Measurements from ENCODE around the gene INAFM1. TPM values are rescaled to one million over a fixed set of nuclear protein-coding genes. Genes with fewer than 3 reads are reported as not detected.
"Not testable (repeated sequence)": the region's sequence is repeated elsewhere in the genome, so short reads cannot be mapped to it uniquely, and the experiment has no call there.

The INAFM1 gene
- total RNA-seq, 2 experiments from 2014 or later: 18.7 to 19.9 TPM

DNA sequence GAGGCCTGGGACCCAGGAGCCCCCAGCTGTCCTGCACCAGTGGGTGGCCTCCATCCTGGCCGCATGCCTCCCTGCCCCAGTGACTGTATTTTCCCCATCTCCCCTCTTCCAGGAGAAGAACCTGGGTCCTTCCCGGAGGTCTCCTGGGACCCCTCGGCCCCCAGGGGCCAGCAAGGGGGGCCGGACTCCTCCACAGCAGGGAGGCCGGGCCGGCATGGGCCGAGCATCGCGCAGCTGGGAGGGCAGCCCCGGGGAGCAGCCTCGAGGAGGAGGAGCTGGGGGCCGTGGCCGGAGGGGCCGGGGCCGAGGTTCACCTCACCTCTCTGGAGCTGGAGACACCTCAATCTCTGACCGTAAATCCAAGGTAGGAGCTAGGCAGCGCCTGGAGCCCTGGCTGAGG, 14.2 kb upstream of the INAFM1 start:
- CTCF ChIA-PET: no interaction called here
- Mint-ChIP-seq H3K9me3 (no peaks in the 10 kb centered on the region), H3K27me3 (ENCODE audit: low read depth) (no peaks in the 10 kb centered on the region), H3K27ac (no peak overlapping the region), H3K36me3 (ENCODE audit: low read depth) (peaks cover 53% of the 10 kb centered on the region), H3K4me3 (no peak overlapping the region), H3K4me1 (ENCODE audit: low read depth) (peaks cover 39% of the 10 kb centered on the region)
- intact Hi-C loops (cut with micrococcal nuclease): no loop called here
- DNase-seq: no peak

DNA sequence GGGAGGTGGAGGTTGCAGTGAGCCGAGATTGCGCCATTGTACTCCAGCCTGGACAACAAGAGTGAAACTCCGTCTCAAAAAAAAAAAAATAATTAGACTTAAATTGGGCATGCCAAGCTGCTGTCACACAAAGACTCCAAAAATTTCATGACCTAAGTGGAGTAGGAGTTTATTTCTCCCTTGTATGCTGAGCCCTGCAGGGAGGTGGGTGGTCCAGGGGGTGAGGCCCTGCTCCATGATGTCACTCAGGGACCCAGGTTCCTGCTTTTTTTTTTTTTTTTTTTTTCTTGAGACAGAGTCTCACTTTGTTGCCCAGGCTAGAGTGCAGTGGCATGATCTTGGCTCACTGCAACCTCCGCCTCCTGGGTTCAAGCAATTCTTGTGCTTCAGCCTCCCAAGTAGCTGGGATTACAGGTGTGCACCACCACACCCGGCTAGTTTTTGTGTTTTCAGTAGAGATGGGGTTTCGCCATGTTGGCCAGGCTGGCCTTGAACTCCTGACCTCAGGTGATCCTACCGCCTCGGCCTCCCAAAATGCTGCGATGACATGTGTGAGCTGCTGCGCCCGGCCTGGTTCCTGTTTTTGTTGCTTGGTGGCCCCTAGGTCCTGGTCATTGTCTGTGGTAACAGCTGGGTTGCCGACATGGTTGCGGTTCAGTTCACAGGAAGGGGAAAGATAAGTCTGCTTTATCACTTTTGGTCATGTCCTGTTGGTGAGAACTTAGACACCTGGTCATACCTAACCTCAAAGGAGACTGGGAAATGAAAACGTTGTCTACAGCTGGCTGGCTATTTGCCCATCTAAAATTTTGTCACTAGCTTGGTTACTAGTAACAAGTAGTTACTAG, 12.5 kb upstream of the INAFM1 start:
- not testable (repeated sequence) for H3K9me3 Mint-ChIP-seq, H3K27ac Mint-ChIP-seq
- H3K36me3 Mint-ChIP-seq (ENCODE audit: low read depth): peaks cover 59% of the 10 kb centered on the region

DNA sequence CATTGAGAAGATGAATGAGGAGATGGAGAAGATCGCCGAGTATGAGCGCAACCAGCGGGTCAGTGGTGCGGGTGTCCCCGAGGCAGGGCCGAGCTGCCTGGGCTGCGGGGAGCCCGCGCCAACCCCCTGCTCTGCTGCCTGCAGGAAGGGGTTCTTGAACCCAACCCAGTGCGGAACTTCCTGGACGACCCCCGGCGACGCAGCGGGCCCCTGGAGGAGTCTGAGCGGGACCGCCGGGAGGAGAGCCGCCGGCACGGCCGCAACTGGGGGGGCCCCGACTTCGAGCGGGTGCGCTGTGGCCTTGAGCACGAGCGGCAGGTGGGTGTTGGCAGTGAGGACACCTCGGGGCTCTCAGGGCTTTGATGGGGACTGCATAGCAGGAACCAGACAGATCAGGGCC, 10.1 kb upstream of the INAFM1 start:
- CTCF ChIA-PET: no interaction called here
- H3K27me3 Mint-ChIP-seq (ENCODE audit: low read depth): no peaks in the 10 kb centered on the region
- no peak overlapping the region for H3K27ac Mint-ChIP-seq
- DNase-seq: no peak
- H3K36me3 Mint-ChIP-seq (ENCODE audit: low read depth): peaks cover 38% of the 10 kb centered on the region
- no peaks in the 10 kb centered on the region for H3K9me3 Mint-ChIP-seq
- peaks cover 11% of the 10 kb centered on the region for H3K4me1 Mint-ChIP-seq (ENCODE audit: low read depth)
- no peak overlapping the region for H3K4me3 Mint-ChIP-seq
- intact Hi-C loops (cut with micrococcal nuclease): no loop called here

More for the DNA sequence above, 12.5 kb upstream of the INAFM1 start:
- peaks cover 36% of the 10 kb centered on the region for H3K4me1 Mint-ChIP-seq (ENCODE audit: low read depth)
- intact Hi-C loops (cut with micrococcal nuclease); DNase-seq; H3K27me3 Mint-ChIP-seq (ENCODE audit: low read depth); H3K4me3 Mint-ChIP-seq: not testable (repeated sequence)
- CTCF ChIA-PET: interaction anchor here (1.0 kb wide), 1 partner anchor 15 kb away, joined by 3 read pairs; no protein-coding TSS in a partner anchor

DNA sequence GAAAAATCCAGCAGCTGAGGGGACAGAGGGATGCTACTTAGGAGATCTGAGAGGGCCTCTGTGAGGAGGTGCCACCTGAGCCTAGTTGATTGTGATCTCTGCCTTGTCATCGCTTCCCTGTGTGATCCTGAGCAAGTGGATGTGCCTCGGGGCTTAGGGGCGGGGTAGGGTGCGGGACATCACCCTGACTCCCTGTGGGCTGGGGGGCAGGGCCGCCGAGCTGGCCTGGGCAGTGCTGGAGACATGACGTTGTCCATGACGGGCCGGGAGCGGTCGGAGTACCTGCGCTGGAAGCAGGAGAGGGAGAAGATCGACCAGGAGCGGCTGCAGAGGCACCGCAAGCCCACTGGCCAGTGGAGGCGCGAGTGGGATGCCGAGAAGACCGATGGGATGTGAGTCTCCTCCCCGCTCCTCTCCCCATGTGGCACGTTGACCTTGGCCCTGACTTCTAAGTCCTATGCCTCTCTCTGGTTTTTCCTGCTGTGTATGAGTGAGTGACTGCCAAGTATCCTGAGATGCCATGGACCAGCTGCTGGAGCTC, 8.2 kb upstream of the INAFM1 start:
- Mint-ChIP-seq H3K27ac (no peak overlapping the region), H3K27me3 (ENCODE audit: low read depth) (no peaks in the 10 kb centered on the region), H3K4me3 (no peak overlapping the region), H3K4me1 (ENCODE audit: low read depth) (no peaks in the 10 kb centered on the region), H3K36me3 (ENCODE audit: low read depth) (peaks cover 33% of the 10 kb centered on the region), H3K9me3 (no peaks in the 10 kb centered on the region)
- CTCF ChIA-PET: interaction anchor here (0.6 kb wide), 1 partner anchor 230 kb away, joined by 3 read pairs; no protein-coding TSS in a partner anchor
- intact Hi-C loops (cut with micrococcal nuclease): no loop called here
- no peak for DNase-seq

DNA sequence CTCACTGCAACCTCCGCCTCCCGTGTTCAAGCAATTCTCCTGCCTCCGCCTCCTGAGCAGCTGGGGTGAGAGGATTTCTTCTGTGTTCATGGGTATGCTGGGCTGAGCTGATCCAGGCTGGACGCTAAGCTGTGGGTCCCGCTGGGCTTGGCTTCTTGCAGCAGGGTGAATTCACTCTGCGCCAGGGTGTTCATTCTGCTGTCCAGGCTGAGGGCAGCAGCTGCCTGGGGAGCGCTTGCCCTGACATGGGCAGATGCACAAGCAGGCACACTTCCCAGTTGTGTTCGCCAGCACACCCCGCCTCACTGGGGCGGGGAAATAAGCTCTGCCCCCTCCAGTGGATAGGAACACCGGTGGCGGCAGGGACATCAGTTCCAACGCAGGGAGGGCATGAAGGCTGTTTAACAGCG, 7.3 kb upstream of the INAFM1 start:
- Mint-ChIP-seq H3K4me3 (no peak overlapping the region), H3K27me3 (ENCODE audit: low read depth) (no peaks in the 10 kb centered on the region), H3K9me3 (no peaks in the 10 kb centered on the region), H3K4me1 (ENCODE audit: low read depth) (peaks cover 2% of the 10 kb centered on the region), H3K36me3 (ENCODE audit: low read depth) (peaks cover 28% of the 10 kb centered on the region), H3K27ac (no peak overlapping the region)
- CTCF ChIA-PET: interaction anchor here (0.6 kb wide), 1 partner anchor 230 kb away, joined by 3 read pairs; no protein-coding TSS in a partner anchor
- intact Hi-C loops (cut with micrococcal nuclease): no loop called here
- DNase-seq: no peak

DNA sequence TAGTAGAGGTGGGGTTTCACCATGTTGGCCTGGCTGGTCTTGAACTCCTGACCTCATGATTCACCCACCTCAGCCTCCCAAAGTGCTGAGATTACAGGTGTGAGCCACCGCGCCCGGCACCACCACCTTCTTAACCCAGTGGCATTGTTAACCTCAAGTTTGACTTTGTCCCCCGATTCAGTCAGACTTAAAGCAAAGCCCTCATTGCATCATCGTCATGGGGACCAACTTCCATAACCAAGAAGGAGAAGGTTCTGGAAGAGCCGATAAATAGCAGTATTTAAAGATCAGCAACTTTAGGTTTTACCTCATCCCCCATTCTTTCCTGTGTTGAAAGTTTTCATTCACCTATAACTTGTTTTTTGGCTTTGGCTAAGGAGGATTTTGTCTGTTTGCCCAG, 6.7 kb upstream of the INAFM1 start:
- no peak overlapping the region for H3K27ac Mint-ChIP-seq
- peaks cover 27% of the 10 kb centered on the region for H3K36me3 Mint-ChIP-seq (ENCODE audit: low read depth)
- DNase-seq: no peak
- CTCF ChIA-PET: no interaction called here
- H3K9me3 Mint-ChIP-seq: no peaks in the 10 kb centered on the region
- intact Hi-C loops (cut with micrococcal nuclease): no loop called here
- peaks cover 9% of the 10 kb centered on the region for H3K4me1 Mint-ChIP-seq (ENCODE audit: low read depth)
- no peak overlapping the region for H3K4me3 Mint-ChIP-seq
- no peaks in the 10 kb centered on the region for H3K27me3 Mint-ChIP-seq (ENCODE audit: low read depth)

GRCh38 chr19:47269596-47269995, 5.1 kb upstream of the INAFM1 start:
- DNase-seq: no peak
- intact Hi-C loops (cut with micrococcal nuclease): no loop called here
- H3K27me3 Mint-ChIP-seq (ENCODE audit: low read depth): no peaks in the 10 kb centered on the region
- no peak overlapping the region for H3K4me3 Mint-ChIP-seq
- no peak overlapping the region for H3K27ac Mint-ChIP-seq
- no peaks in the 10 kb centered on the region for H3K9me3 Mint-ChIP-seq
- CTCF ChIA-PET: interaction anchor here (0.6 kb wide), 1 partner anchor 11 kb away, joined by 3 read pairs; no protein-coding TSS in a partner anchor
- H3K4me1 Mint-ChIP-seq (ENCODE audit: low read depth): peaks cover 10% of the 10 kb centered on the region
- peaks cover 23% of the 10 kb centered on the region for H3K36me3 Mint-ChIP-seq (ENCODE audit: low read depth)

DNA sequence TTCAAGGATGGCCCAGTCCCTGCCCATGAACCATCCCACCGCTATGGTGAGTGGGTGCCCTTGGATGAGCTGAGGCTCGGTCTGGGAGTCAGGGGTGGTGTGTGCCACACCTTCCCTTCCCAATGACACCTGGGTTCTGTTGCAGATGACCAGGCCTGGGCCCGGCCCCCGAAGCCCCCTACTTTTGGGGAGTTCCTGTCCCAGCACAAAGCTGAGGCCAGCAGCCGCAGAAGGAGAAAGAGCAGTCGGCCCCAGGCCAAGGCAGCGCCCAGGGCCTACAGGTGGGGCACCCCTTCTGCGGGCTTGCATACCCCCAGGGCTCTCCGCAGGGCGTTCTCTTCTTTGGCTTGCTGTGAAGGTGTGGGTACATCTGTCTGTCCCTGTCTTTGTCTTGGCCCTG, 4.3 kb upstream of the INAFM1 start:
- no peaks in the 10 kb centered on the region for H3K27me3 Mint-ChIP-seq (ENCODE audit: low read depth)
- H3K27ac Mint-ChIP-seq: no peak overlapping the region
- H3K4me1 Mint-ChIP-seq (ENCODE audit: low read depth): peaks cover 12% of the 10 kb centered on the region
- H3K36me3 Mint-ChIP-seq (ENCODE audit: low read depth): peaks cover 21% of the 10 kb centered on the region
- intact Hi-C loops (cut with micrococcal nuclease): no loop called here
- no peaks in the 10 kb centered on the region for H3K9me3 Mint-ChIP-seq
- H3K4me3 Mint-ChIP-seq: no peak overlapping the region
- CTCF ChIA-PET: no interaction called here
- no peak for DNase-seq

- CTCF ChIA-PET: interaction anchor here (1.0 kb wide), 1 partner anchor 28 kb away, joined by 4 read pairs; no protein-coding TSS in a partner anchor
- H3K9me3 Mint-ChIP-seq: no peaks in the 10 kb centered on the region
- H3K27me3 Mint-ChIP-seq (ENCODE audit: low read depth): no peaks in the 10 kb centered on the region
- peaks cover 21% of the 10 kb centered on the region for H3K36me3 Mint-ChIP-seq (ENCODE audit: low read depth)
- H3K4me1 Mint-ChIP-seq (ENCODE audit: low read depth): peaks cover 20% of the 10 kb centered on the region
- no peak overlapping the region for H3K4me3 Mint-ChIP-seq
- no peak for DNase-seq
- intact Hi-C loops (cut with micrococcal nuclease): no loop called here
- no peak overlapping the region for H3K27ac Mint-ChIP-seq
These were observed 2.7 kb upstream of the INAFM1 start for GRCh38 chr19:47271949-47272348.

GRCh38 chr19:47272448-47273312, 2.0 kb upstream of the INAFM1 start:
- Mint-ChIP-seq H3K27ac (peak overlapping the region; percentile 47), H3K4me1 (ENCODE audit: low read depth) (peaks cover 20% of the 10 kb centered on the region), H3K36me3 (ENCODE audit: low read depth) (peaks cover 18% of the 10 kb centered on the region), H3K27me3 (ENCODE audit: low read depth) (no peaks in the 10 kb centered on the region), H3K9me3 (no peaks in the 10 kb centered on the region), H3K4me3 (peak overlapping the region; percentile 62)
- CTCF ChIA-PET: interaction anchor here (1.0 kb wide), 1 partner anchor 28 kb away, joined by 4 read pairs; no protein-coding TSS in a partner anchor
- intact Hi-C loops (cut with micrococcal nuclease): no loop called here
- peak; percentile 67 for DNase-seq

DNA sequence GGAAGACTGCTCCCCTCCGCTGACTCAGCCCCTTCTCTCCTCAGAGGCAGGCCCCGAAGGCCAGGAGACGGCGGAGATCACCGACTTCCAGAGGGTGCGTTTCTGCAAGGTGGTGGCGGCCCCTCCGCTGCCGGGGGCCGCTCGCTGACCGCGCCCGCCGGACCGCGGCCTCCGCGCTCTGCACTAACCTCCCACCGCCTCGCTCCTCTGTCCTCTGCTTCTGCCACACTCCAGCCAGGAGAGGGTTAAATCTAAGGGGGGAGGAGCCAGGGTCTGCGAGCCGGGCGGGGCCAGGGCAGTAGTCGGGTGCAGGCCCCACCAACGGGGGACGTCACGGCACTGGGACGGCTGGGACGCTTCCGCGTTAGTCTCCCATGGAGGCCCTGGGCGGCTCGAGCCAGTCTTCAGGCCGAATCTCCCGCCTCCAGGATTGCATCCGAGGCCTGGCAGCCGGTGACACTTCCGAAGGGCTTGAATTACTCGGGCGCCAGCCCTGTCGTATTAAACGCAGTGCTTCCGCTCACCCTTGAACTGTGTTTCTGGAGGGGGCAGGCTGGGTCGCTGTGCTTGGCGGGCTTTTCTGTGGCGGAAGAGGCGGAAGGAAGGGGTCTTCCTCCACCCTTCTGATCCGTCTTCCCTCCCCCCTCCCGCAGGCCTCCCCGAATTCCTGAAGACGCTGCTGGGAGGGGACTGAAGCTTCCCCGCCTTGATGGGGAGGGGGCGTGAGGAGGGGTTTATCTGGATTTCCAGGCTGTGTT, 1.2 kb upstream of the INAFM1 start:
- H3K4me1 Mint-ChIP-seq (ENCODE audit: low read depth): peaks cover 22% of the 10 kb centered on the region
- peak overlapping the region; percentile 97 for H3K27ac Mint-ChIP-seq
- peak overlapping the region; percentile 96 for H3K4me3 Mint-ChIP-seq
- CTCF ChIA-PET: interaction anchor here (0.7 to 3.6 kb wide), 6 partner anchors 11 to 242 kb away, joined by 3 to 16 read pairs (median 4); no protein-coding TSS in a partner anchor
- DNase-seq: peak; percentile 90
- peaks cover 17% of the 10 kb centered on the region for H3K36me3 Mint-ChIP-seq (ENCODE audit: low read depth)
- no peaks in the 10 kb centered on the region for H3K27me3 Mint-ChIP-seq (ENCODE audit: low read depth)
- no peaks in the 10 kb centered on the region for H3K9me3 Mint-ChIP-seq
- intact Hi-C loops (cut with micrococcal nuclease): loop anchor here (1.0 kb wide), 4 partner anchors 16 to 87 kb away; partner anchors contain the start of gene DHX34

All from activated naive CD4-positive, alpha-beta T cell treated with anti-CD3 and anti-CD28 coated beads for 36 hours (primary cell).